Uterus (tissue), 2 donors: ENCODE measurements around the gene EXD1.

ENCODE experiments used
- POLR2A ChIP-seq, 2 donors: fragments of 450-650 bp; IDR thresholded peaks; one replicate each; pipeline ENCODE4 v1.6.1; 2016; ENCODE audit warnings: antibody characterized with exemption in 2 of 2, mild to moderate bottlenecking in 1 of 2, moderate library complexity in 1 of 2
- TF ChIP-seq, protein P1 (sequence below), 4 experiments: fragments of 200-600 bp in 2 of 4; fragments of 450-650 bp in 2 of 4; sonication (generic) in 2 of 4; IDR thresholded peaks; one replicate each; pipeline ENCODE4 v1.5.1; 2016 to 2019; ENCODE audit warnings: antibody characterized with exemption in 4 of 4, mild to moderate bottlenecking in 2 of 4, moderate library complexity in 1 of 4

DNA sequence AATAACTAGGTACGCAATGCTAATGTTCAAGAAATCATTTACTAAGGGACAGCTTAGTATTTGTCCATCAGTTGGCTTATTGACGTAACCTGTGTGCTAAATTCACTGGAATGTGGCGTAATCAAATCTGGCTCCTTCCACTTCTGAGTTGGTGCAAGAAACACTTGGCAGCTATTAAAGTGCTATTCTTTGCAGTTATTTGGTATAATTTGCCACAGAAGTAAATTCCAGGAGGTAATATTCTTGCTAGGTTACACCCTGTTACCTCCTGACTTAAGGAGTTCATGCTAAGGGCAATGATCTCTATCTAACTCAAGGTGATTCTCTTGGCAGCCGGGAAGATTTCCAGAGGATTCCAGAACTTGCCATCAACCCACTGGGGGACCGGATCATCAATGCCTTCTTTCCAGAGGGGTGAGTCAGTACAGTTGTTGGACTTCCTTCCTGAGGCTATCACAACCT, 26.1 kb upstream of the EXD1 start:
- TF ChIP-seq, protein P1, sequence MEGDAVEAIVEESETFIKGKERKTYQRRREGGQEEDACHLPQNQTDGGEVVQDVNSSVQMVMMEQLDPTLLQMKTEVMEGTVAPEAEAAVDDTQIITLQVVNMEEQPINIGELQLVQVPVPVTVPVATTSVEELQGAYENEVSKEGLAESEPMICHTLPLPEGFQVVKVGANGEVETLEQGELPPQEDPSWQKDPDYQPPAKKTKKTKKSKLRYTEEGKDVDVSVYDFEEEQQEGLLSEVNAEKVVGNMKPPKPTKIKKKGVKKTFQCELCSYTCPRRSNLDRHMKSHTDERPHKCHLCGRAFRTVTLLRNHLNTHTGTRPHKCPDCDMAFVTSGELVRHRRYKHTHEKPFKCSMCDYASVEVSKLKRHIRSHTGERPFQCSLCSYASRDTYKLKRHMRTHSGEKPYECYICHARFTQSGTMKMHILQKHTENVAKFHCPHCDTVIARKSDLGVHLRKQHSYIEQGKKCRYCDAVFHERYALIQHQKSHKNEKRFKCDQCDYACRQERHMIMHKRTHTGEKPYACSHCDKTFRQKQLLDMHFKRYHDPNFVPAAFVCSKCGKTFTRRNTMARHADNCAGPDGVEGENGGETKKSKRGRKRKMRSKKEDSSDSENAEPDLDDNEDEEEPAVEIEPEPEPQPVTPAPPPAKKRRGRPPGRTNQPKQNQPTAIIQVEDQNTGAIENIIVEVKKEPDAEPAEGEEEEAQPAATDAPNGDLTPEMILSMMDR (IDR thresholded peaks at IDR 0.05), result no peak
- TF ChIP-seq POLR2A (IDR thresholded peaks at IDR 0.05), result no peak
